Loucy (cell line): ENCODE results near the gene SORBS1.

Experiments used
- H2AFZ ChIP-seq: fragments of 200-600 bp; sonication (generic); 2 replicates; pipeline ENCODE4 v1.6.0; 2016; ENCODE audit warnings: antibody characterized with exemption, mild to moderate bottlenecking, low read length, moderate library complexity
- H3F3A ChIP-seq: fragments of 200-600 bp; 2 replicates; pipeline ENCODE4 v1.6.0; 2016; ENCODE audit warnings: antibody characterized with exemption, low read depth, mild to moderate bottlenecking
- H3K27me3 ChIP-seq: fragments of 200-600 bp; sonication (generic); 2 replicates; pipeline ENCODE4 v1.6.1; 2014; ENCODE audit warnings: low read length, mild to moderate bottlenecking; ENCODE audit not compliant: insufficient read depth, poor library complexity, severe bottlenecking
- H3K36me3 ChIP-seq: fragments of 200-600 bp; sonication (generic); 2 replicates; pipeline ENCODE4 v1.6.1; 2016; ENCODE audit warnings: low read length; ENCODE audit not compliant: insufficient read depth
- H3K4me1 ChIP-seq: fragments of 200-600 bp; sonication (generic); 2 replicates; pipeline ENCODE4 v1.5.1; 2014; ENCODE audit warnings: low read length, mild to moderate bottlenecking; ENCODE audit not compliant: insufficient read depth, poor library complexity, severe bottlenecking
- H3K4me2 ChIP-seq: fragments of 200-600 bp; sonication (generic); 2 replicates; pipeline ENCODE4 v1.6.0; 2014; ENCODE audit warnings: antibody characterized with exemption, low read length, low read depth, mild to moderate bottlenecking; ENCODE audit not compliant: poor library complexity, severe bottlenecking
- H3K4me3 ChIP-seq: fragments of 200-600 bp; sonication (generic); 2 replicates; pipeline ENCODE4 v1.5.1; 2014; ENCODE audit warnings: low read length, mild to moderate bottlenecking, mixed read lengths; ENCODE audit not compliant: poor library complexity, severe bottlenecking
- H3K79me2 ChIP-seq: fragments of 200-600 bp; sonication (generic); 2 replicates; pipeline ENCODE4 v1.6.1; 2014; ENCODE audit warnings: low read length; ENCODE audit not compliant: insufficient read depth
- H3K9ac ChIP-seq: fragments of 200-600 bp; sonication (generic); 2 replicates; pipeline ENCODE4 v1.6.0; 2014; ENCODE audit warnings: mild to moderate bottlenecking, low read depth, low read length, moderate library complexity; ENCODE audit not compliant: poor library complexity, severe bottlenecking
- H3K9me2 ChIP-seq: fragments of 200-600 bp; sonication (generic); replicated peaks from 2 replicates; pipeline ENCODE4 v1.6.1; 2016; ENCODE audit warnings: low read depth, low read length, mixed read lengths
- H3K9me3 ChIP-seq: fragments of 200-600 bp; sonication (generic); 2 replicates; pipeline ENCODE4 v1.6.1; 2014; ENCODE audit warnings: mild to moderate bottlenecking, antibody characterized with exemption, low read length, low read depth; ENCODE audit not compliant: insufficient read depth
- H4K20me1 ChIP-seq: fragments of 200-600 bp; sonication (generic); 2 replicates; pipeline ENCODE4 v1.6.0; 2014; ENCODE audit warnings: antibody characterized with exemption, low read length, mild to moderate bottlenecking; ENCODE audit not compliant: insufficient read depth, poor library complexity, severe bottlenecking
- CTCF ChIP-seq: fragments of 200-600 bp; sonication (generic); conservative IDR thresholded peaks from 2 replicates; pipeline ENCODE4 v1.5.1; 2014; ENCODE audit warnings: mild to moderate bottlenecking, antibody characterized with exemption, low read length
- EZH2phosphoT487 ChIP-seq: fragments of 200-600 bp; IDR thresholded peaks from 2 replicates; pipeline ENCODE4 v1.6.1; 2018; ENCODE audit warnings: antibody characterized with exemption, mild to moderate bottlenecking, moderate library complexity, borderline replicate concordance

The SORBS1 gene

DNA sequence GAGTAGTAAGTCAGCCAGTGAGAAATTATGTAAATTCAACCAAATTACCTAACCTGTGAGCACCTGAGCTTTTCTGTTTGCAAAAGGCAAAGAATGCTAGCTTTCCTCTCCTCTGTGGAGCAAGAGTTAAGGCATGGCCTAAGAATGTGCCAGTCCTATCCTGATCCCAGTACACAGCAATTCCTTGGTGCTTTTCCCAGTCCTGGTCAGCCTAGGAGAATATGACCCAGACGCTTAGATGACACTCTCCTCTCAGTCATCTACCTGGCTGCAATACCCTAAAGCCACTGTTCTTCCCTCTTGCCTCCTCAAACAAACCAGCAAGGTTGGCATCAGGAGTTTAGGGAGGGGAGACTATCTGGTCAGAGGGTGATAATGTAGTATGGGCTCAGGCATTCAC lies 274.5 kb downstream of the SORBS1 start:
- Histone ChIP-seq H2AFZ (0 out of 2 replicates have a peak overlapping the region, but pooled peaks have one; percentile 24), H3F3A (peaks cover 6% of the 10 kb centered on the region; the same call in 1 of the 2 replicates), H3K4me2 (peak overlapping the region; percentile 18), H3K4me3 (no peak overlapping the region), H3K79me2 (no peaks in the 10 kb centered on the region), H3K27me3 (no peaks in the 10 kb centered on the region), H4K20me1 (no peaks in the 10 kb centered on the region), H3K9me2 (no peaks in the 10 kb centered on the region), H3K9ac (peak overlapping the region; percentile 46), H3K36me3 (no peaks in the 10 kb centered on the region), H3K9me3 (no peaks in the 10 kb centered on the region), H3K4me1 (peaks cover 52% of the 10 kb centered on the region)
- TF ChIP-seq EZH2phosphoT487 = no peak
- no peak for TF ChIP-seq CTCF

- H3K79me2 ChIP-seq = no peaks in the 10 kb centered on the region
- H4K20me1 ChIP-seq = no peaks in the 10 kb centered on the region
Observed at GRCh38 chr10:95285556-95285955, 275.6 kb downstream of the SORBS1 start.

DNA sequence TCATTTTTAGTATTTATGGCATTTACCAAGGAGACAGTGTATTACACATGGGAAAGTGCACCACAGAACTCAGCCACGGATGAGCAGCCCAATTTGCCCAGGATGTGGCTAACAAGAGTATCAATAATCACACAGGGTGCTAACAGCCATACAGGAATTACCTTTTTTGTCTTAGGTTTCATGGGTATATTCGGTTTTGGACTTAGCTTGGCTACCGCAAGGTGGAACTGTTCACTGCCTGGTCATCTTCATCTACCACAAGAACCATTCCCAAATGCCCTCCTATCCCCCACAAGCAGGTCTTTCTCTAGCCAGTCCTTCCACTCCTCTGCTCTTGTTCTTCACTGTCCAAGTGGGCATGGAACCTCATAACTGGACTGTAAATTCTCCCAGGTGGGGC lies 276.4 kb downstream of the SORBS1 start:
- Histone ChIP-seq H3K9me3 (no peaks in the 10 kb centered on the region), H2AFZ (no peak overlapping the region), H4K20me1 (no peaks in the 10 kb centered on the region), H3K4me1 (peaks cover 65% of the 10 kb centered on the region), H3K79me2 (no peaks in the 10 kb centered on the region), H3F3A (peaks cover 6% of the 10 kb centered on the region; the same call in 1 of the 2 replicates), H3K9ac (peak overlapping the region; percentile 4), H3K4me3 (no peak overlapping the region), H3K4me2 (no peak overlapping the region), H3K9me2 (no peaks in the 10 kb centered on the region), H3K36me3 (no peaks in the 10 kb centered on the region), H3K27me3 (no peaks in the 10 kb centered on the region)
- TF ChIP-seq CTCF (no peak), EZH2phosphoT487 (no peak)

More at GRCh38 chr10:95285556-95285955, 275.6 kb downstream of the SORBS1 start:
- H3K4me3 ChIP-seq = no peak overlapping the region
- TF ChIP-seq EZH2phosphoT487 (no peak), CTCF (no peak)
- no peaks in the 10 kb centered on the region for H3K27me3 ChIP-seq
- H3K9ac ChIP-seq = no peak overlapping the region
- no peaks in the 10 kb centered on the region for H3K9me3 ChIP-seq
- H2AFZ ChIP-seq = no peak overlapping the region
- no peaks in the 10 kb centered on the region for H3K36me3 ChIP-seq
- no peak overlapping the region for H3K4me2 ChIP-seq
- peaks cover 62% of the 10 kb centered on the region for H3K4me1 ChIP-seq
- H3K9me2 ChIP-seq = no peaks in the 10 kb centered on the region
- H3F3A ChIP-seq = peaks cover 6% of the 10 kb centered on the region; the same call in 1 of the 2 replicates
